ENCODE data around the gene GRB2.

Gene GRB2

GRCh38 chr17:75326226-75326848, 79.1 kb downstream of the GRB2 start:
- in situ Hi-C loops (cut with HindIII; ENCODE audit: low sequenced_read_pairs) = no loop called here

GRCh38 chr17:75325827-75326225, 79.7 kb downstream of the GRB2 start:
- in situ Hi-C loops (cut with HindIII; ENCODE audit: low sequenced_read_pairs) = no loop called here

DNA sequence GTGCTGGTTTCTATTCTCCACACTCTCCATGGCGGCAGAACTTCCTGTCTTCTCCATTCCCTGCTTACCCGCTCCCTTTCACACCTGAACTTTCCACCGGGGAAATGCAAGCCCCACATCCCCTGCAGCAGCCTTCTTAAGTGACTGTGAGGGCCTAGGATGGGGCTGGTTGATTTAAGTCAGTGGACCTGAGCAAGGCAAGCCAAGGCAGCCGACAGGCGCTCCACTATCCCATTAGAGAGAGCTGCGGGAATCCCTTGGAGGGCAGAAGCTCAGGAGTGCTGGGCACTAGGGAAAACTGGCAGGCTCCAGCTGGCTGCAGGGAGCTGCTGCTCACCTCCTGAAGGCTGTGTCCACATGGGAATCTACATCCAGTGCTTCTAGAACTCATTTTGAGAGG, 80.1 kb downstream of the GRB2 start:
- in situ Hi-C loops (cut with HindIII; ENCODE audit: low sequenced_read_pairs) = no loop called here

GRCh38 chr17:75321506-75321905, 84.0 kb downstream of the GRB2 start:
- in situ Hi-C loops (cut with HindIII; ENCODE audit: low sequenced_read_pairs) = loop anchor here (5.0 kb wide), 2 partner anchors 59 to 76 kb away; partner anchors contain the start of genes GGA3 and MRPS7

- in situ Hi-C loops (cut with HindIII; ENCODE audit: low sequenced_read_pairs) = loop anchor here (5.0 kb wide), 2 partner anchors 58 to 77 kb away; partner anchors contain the start of genes GGA3 and MRPS7
Observed at GRCh38 chr17:75319904-75320691, 85.4 kb downstream of the GRB2 start.

GRCh38 chr17:75318615-75319222, 86.8 kb downstream of the GRB2 start:
- in situ Hi-C loops (cut with HindIII; ENCODE audit: low sequenced_read_pairs) = no loop called here

GRCh38 chr17:75318211-75318610, 87.3 kb downstream of the GRB2 start:
- in situ Hi-C loops (cut with HindIII; ENCODE audit: low sequenced_read_pairs) = no loop called here

- in situ Hi-C loops (cut with HindIII; ENCODE audit: low sequenced_read_pairs) = no loop called here
Observed at GRCh38 chr17:75317671-75318070, 87.8 kb downstream of the GRB2 start.

DNA sequence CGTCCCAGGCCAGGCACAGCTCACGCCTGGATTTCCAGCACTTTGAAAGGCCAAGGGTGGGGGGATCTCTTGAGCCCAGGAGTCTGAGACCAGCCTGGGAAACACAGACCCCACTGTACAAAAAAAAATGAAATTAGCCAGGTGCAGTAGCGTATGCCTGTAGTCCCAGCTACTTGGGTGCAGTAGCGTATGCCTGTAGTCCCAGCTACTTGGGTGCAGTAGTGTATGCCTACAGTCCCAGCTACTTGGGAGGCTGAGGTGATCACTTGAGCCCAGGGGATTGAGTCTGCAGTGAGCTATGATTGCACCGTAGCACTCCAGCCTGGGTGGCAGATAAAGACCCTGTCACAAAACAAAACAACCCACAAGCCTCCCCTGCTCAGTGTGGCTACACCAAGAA, 89.2 kb downstream of the GRB2 start:
- in situ Hi-C loops (cut with HindIII; ENCODE audit: low sequenced_read_pairs) = no loop called here

- in situ Hi-C loops (cut with HindIII; ENCODE audit: low sequenced_read_pairs) = no loop called here
Observed at GRCh38 chr17:75315541-75316243, 89.8 kb downstream of the GRB2 start.

- in situ Hi-C loops (cut with HindIII; ENCODE audit: low sequenced_read_pairs) = no loop called here
Observed at GRCh38 chr17:75313941-75314551, 91.4 kb downstream of the GRB2 start.

GRCh38 chr17:75308732-75309629, 96.5 kb downstream of the GRB2 start:
- in situ Hi-C loops (cut with HindIII; ENCODE audit: low sequenced_read_pairs) = no loop called here

DNA sequence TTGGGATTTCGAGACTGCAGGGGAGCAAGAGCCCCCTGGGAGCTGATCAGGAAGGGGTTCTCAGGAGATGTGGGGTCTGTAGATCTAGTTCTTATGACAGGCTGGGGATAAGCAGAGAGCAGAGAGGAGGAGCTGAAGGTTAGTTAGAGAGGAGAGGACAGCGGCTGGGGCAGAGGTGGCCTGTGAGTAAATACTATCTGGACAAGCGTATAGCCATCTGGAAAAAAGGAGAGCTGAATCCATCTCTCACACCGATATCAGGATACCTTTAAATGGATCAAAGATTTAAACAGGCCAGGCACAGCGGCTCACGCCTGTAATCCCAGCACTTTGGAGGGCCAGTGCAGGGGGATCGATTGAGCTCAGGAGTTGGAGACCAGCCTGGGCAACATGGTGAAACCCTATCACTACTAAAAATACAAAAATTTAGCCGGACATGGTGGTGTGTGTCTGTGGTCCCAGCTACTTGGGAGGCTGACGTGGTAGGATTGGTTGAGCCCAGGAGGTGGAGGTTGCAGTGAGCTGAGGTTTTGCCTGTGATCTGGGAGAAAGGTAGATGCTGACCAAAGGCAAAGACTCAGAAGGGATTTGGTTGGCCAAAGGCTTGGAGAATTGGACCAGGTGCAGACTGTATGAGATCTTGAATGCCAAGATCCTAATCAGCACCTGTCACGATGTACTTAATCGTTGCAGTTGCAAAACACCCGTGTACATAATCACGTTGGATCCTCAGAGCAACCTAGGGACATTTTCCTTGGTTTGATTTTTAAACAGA, 97.3 kb downstream of the GRB2 start:
- in situ Hi-C loops (cut with HindIII; ENCODE audit: low sequenced_read_pairs) = no loop called here

DNA sequence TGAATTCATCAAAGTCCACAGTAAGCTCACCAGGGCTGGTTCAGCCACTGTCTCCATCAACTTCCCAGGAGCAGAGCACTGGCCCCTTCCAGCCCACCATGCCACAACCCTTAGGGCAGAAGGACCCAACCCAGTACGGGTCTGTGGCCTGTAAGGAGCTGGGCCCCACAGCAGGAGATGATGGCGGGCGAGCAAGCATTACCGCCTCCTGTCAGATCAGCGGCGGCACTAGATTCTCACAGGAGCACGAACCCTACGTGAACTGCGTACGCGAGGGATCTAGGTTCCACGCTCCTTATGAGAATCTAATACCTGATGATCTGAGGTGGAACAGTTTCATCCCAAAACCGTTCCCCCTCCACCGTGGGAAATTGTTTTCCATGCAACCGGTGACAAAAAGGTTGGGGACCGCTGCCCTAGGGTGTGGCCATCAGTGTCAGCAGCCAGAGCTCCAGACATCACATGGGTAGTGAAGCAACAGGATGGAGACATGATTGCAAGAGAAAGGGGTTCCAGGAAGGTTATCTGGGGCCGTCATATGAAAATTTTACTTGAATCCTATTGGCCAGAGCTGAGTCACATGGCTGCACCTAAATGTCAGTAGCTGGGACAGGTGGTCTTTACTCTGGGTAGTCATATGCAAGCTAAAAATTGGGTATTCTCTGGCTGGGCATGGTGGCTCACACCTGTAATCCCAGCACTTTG, 103.8 kb downstream of the GRB2 start:
- in situ Hi-C loops (cut with HindIII; ENCODE audit: low sequenced_read_pairs) = no loop called here

DNA sequence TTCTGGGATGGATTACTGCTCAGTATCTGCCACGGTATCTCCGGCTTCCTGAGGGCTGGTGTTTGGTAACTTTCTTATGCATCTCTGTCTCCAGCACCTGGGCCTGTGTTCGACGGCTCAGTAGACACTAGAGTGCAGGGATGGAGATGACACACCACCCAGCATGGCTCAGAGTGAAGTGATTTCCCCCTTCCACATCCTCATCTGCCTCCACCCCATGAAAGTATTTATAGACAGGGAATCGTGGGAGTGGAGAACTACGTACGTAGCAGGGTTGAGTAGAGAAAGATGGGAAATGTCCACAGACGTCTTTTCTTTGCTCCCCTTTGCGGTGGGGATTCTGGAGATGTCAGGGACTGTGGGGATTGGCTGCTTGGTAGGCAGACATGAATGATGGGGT, 104.4 kb downstream of the GRB2 start:
- in situ Hi-C loops (cut with HindIII; ENCODE audit: low sequenced_read_pairs) = no loop called here

GRCh38 chr17:75300280-75300679, 105.2 kb downstream of the GRB2 start:
- in situ Hi-C loops (cut with HindIII; ENCODE audit: low sequenced_read_pairs) = no loop called here

GRCh38 chr17:75295201-75296158, 110.0 kb downstream of the GRB2 start:
- in situ Hi-C loops (cut with HindIII; ENCODE audit: low sequenced_read_pairs) = no loop called here
